HuH-7.5 (cell line): ENCODE data around the gene TOMM34.

Experiments used
- DNase-seq: peaks from one replicate; pipeline ENCODE4 v3.0.0; 2011; ENCODE audit warnings: low spot score

Gene TOMM34

GRCh38 chr20:44962483-44962882, 2.3 kb upstream of the TOMM34 start:
- DNase-seq = no peak

- DNase-seq = no peak
Observed at GRCh38 chr20:44961870-44962267, 1.7 kb upstream of the TOMM34 start.

GRCh38 chr20:44961011-44961869, 1.0 kb upstream of the TOMM34 start:
- DNase-seq = no peak

- DNase-seq = peak; percentile 32
Observed at GRCh38 chr20:44959638-44960102, 527 bp downstream of the TOMM34 start.

GRCh38 chr20:44959082-44959637, 1.0 kb downstream of the TOMM34 start:
- DNase-seq = no peak

- no peak for DNase-seq
Observed at GRCh38 chr20:44958276-44958675, 1.9 kb downstream of the TOMM34 start.

GRCh38 chr20:44956410-44956809, 3.8 kb downstream of the TOMM34 start:
- no peak for DNase-seq

GRCh38 chr20:44955270-44955669, 4.9 kb downstream of the TOMM34 start:
- no peak for DNase-seq

- no peak for DNase-seq
Observed at GRCh38 chr20:44954211-44954610, 6.0 kb downstream of the TOMM34 start.

- no peak for DNase-seq
Observed at GRCh38 chr20:44952731-44953130, 7.5 kb downstream of the TOMM34 start.

GRCh38 chr20:44950368-44950767, 9.8 kb downstream of the TOMM34 start:
- no peak for DNase-seq

- no peak for DNase-seq
Observed at GRCh38 chr20:44948513-44948912, 11.7 kb downstream of the TOMM34 start.

GRCh38 chr20:44948107-44948506, 12.1 kb downstream of the TOMM34 start:
- DNase-seq = no peak

GRCh38 chr20:44946271-44946852, 13.8 kb downstream of the TOMM34 start:
- no peak for DNase-seq

GRCh38 chr20:44945261-44945660, 14.9 kb downstream of the TOMM34 start:
- DNase-seq = no peak

- DNase-seq = no peak
Observed at GRCh38 chr20:44943828-44944227, 16.4 kb downstream of the TOMM34 start.

GRCh38 chr20:44942264-44942973, 17.8 kb downstream of the TOMM34 start:
- no peak for DNase-seq

- DNase-seq = no peak
Observed at GRCh38 chr20:44941120-44941691, 19.0 kb downstream of the TOMM34 start.

GRCh38 chr20:44938637-44939036, 21.6 kb downstream of the TOMM34 start:
- no peak for DNase-seq

GRCh38 chr20:44936510-44936909, 23.7 kb downstream of the TOMM34 start:
- no peak for DNase-seq

GRCh38 chr20:44932916-44933315, 27.3 kb downstream of the TOMM34 start:
- no peak for DNase-seq

- no peak for DNase-seq
Observed at GRCh38 chr20:44931911-44932310, 28.3 kb downstream of the TOMM34 start.
